Measurements from ENCODE around the gene MEIOSIN.

MEIOSIN gene

DNA sequence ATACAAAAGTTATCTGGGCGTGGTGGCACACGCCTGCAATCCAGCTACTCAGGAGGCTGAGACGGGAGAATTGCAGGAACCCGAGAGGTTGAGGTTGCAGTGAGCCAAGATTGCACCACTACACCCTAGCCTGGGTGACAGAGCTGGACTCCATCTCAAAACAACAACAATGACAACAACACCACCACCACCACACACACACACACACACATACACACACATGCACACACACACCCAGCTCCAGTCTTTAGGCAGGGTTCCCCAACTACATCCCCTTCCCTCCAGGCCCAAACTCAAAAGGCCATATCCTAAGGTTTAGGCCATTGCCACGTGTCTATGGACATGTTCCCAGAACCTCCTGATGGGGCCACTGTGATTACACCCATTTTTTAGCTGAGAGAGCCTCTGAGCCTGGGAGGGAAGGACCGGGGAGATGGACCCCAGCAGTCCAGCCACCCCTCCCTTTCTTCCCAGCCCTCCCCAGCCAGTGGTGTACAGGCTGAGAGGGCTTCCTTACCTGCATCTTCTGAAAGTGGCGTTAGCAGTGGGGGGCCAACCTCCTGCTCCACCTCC, 68.5 kb downstream of the MEIOSIN start:
- DNase-seq (ENCODE audit: low read depth in 2 of 2), result no peak

- no peak for DNase-seq (ENCODE audit: low read depth in 2 of 2)
Observed at GRCh38 chr19:45804140-45804958, 71.1 kb downstream of the MEIOSIN start.

DNA sequence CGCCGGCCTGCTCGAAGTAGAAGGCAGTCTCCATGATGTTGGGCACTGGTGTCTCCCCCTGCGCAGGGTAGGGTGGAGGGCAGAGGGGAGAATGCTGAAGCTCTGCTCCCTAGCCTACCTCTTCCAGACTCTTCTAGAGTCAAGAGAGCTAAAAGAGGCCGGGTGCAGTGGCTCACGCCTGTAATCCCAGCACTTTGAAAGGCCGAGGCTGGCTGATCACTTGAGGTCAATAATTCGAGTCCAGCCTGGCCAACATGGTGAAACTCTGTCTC, 71.7 kb downstream of the MEIOSIN start:
- DNase-seq (ENCODE audit: low read depth in 2 of 2), result no peak

DNA sequence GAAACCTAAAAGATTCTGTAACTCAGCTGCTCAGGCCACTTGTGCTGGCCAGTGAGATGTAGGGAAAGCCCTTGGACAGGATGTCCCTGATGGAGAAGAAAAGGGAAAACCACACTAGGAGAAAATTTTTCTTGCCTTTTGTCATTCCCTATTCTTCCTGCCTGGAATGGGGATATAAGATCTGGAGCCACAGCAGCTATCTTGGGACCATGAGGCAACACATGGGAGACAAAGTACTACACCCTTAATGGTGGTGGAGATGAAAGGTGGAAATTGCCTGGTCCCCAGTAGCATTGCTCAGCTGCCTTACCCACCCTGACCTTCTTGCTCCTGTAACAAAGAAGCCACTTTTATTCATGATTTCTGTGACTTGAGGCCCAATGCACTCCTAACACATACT, 72.5 kb downstream of the MEIOSIN start:
- DNase-seq (ENCODE audit: low read depth in 2 of 2), result no peak

- no peak for DNase-seq (ENCODE audit: low read depth in 2 of 2)
Observed at GRCh38 chr19:45809643-45810159, 76.5 kb downstream of the MEIOSIN start.

DNA sequence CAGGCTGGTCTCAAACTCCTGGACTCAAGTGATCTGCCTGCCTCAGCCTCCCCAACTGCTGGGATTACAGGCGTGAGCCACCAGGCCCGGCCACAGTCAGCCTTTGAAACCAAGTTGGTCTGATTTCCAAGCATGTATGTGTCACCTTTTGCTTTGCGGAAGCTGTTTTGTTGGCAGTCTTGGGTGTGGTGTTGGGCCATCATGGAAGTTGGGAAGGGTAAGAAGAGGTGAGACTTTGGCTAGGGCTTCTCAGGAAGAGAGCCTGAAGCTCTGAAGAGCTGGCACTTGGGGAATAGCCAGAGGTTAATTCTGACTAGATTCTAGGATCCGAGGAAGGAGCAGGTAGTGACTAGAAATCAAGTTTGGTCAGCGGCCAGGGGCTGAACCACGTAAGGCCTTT, 79.1 kb downstream of the MEIOSIN start:
- DNase-seq (ENCODE audit: low read depth in 2 of 2), result no peak
